Frontal cortex (tissue), 4 donors: ENCODE measurements around the gene APBA2. TPM values are rescaled to one million over a fixed set of nuclear protein-coding genes. Genes with fewer than 3 reads are reported as not detected.
"Not testable (repeated sequence)": the region's sequence is repeated elsewhere in the genome, so short reads cannot be mapped to it uniquely, and the experiment has no call there.

Experiments
- DNase-seq, 2 donors: peaks; one replicate each; pipeline ENCODE4 v3.0.0; 2012; ENCODE audit warnings: low spot score in 2 of 2
- FAIRE-seq: peaks from 2 replicates; lab custom pipeline; 2012; peaks lifted over from hg19 to GRCh38; lab: Jason Lieb, UNC
- total RNA-seq: library from RNA; depleted of rRNA; stranded (reverse); fragments of >200 nt; gene quantifications from one replicate; pipeline ENCODE4 v1.2.3, GENCODE V29; 2014
- donor health status: control.
- donor health status: control.
- donor health status: control.

Gene APBA2
- total RNA-seq, 1 donor from 2014 or later: 117 TPM

DNA sequence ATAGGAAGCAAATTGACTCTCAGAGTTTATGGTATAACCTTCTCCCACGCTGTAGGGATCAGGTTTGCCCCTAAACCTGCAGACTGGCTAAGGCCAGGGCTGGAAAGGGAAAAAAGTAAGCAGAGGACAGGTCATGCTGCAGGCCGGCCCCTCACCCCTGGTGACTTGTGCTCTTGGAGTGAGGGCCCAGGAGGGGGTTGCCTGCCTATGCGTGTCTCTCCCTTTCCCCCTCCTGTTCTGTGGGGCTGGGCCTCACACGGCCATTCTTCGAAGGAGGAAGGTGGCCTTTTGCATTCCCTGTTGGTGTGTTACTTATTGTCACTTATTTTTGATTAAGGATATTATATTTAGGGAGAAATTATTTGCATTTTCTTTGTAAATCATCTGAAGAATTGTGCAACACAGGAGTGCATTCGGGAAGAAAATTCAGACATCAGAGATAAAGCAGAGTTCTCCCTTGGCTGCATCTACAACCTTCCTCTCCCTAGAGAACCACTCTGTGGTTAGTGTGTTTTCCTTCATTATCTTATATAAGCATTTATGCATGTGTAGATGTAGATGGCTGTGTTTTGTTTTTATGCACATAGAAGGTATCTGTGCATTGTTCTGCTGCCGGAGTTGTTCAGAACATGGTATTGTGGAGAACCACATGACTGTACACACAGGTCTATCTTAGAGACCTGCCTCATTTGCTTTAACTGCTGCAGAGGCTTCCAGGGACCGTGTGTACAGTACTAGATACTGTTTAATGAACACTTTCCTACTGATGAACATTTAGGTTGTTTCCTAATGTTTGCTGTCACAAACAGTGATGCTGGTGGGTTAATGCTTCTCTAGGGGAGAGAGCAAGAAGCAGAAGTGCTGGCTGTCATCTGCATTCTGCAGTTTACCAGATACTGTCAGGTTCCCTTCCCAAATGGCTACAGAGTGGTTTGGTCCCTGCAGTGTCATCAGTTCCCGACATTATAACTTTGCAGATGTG, 133.5 kb downstream of the APBA2 start:
- DNase-seq: no peak
- no peak for FAIRE-seq

GRCh38 chr15:29021857-29022256, 136.1 kb downstream of the APBA2 start:
- FAIRE-seq (no peak), DNase-seq (no peak)

GRCh38 chr15:29024662-29025061, 138.9 kb downstream of the APBA2 start:
- no peak for FAIRE-seq
- no peak for DNase-seq

GRCh38 chr15:29025411-29025810, 139.6 kb downstream of the APBA2 start:
- not testable (repeated sequence) for FAIRE-seq, DNase-seq

GRCh38 chr15:29028158-29028557, 142.4 kb downstream of the APBA2 start:
- not testable (repeated sequence) for FAIRE-seq, DNase-seq

GRCh38 chr15:29029651-29030195, 143.9 kb downstream of the APBA2 start:
- no peak for FAIRE-seq
- no peak for DNase-seq

DNA sequence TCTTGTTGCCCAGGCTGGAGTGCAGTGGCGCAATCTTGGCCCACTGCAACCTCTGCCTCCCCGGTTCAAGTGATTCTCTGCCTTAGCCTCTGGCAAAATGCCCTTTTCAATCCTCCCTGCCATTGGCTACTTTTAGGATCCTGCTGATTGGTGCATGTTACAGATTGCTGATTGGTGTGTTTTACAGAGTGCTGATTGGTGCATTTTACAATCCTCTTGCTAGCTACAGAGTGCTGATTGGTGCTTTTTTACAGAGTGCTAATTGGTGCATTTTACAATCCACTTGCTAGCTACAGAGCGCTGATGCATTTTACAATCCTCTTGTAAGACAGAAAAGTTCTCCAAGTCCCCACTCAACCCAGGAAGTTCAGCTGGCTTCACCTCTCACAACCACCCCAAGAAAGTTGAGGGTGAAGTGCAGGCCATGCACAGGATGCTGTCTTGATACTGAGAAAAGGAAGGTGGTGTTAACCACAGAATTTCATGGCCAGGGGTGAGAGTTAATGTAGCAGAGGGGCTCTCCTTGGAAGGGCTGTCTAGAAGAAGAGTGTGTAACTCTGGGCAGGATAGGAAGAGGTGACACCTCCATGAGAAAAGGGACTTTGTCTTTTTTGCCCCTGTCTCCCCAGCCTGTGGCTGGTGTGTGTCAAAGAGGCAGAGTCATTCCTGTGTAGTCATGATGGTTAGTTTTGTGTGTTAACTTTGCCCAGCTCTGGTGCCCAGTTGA, 145.9 kb downstream of the APBA2 start:
- FAIRE-seq (no peak), DNase-seq (no peak)

GRCh38 chr15:29032229-29032625, 146.5 kb downstream of the APBA2 start:
- DNase-seq (no peak), FAIRE-seq (no peak)

DNA sequence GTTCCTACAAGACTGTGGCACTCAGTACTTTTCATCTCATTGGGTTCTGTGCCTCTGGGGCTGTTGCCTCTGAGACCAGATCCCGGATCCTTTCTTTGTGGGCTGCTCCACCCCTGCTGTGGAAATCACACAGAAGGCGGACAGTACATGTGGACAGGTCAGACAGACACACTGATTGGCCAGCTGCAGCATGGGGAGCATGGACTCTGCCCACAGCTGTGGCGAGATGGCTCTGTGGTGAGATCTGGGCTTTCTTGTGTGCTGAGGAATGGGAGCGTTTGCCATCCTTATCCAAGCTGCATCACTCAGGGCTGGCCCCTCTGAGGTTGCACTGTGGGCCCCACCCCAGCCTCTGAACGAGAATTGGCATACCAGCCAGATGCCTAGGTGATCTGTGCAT, 147.0 kb downstream of the APBA2 start:
- FAIRE-seq: no peak
- DNase-seq: no peak

- DNase-seq: no peak
- no peak for FAIRE-seq
These were observed 148.4 kb downstream of the APBA2 start for GRCh38 chr15:29034151-29034550.

DNA sequence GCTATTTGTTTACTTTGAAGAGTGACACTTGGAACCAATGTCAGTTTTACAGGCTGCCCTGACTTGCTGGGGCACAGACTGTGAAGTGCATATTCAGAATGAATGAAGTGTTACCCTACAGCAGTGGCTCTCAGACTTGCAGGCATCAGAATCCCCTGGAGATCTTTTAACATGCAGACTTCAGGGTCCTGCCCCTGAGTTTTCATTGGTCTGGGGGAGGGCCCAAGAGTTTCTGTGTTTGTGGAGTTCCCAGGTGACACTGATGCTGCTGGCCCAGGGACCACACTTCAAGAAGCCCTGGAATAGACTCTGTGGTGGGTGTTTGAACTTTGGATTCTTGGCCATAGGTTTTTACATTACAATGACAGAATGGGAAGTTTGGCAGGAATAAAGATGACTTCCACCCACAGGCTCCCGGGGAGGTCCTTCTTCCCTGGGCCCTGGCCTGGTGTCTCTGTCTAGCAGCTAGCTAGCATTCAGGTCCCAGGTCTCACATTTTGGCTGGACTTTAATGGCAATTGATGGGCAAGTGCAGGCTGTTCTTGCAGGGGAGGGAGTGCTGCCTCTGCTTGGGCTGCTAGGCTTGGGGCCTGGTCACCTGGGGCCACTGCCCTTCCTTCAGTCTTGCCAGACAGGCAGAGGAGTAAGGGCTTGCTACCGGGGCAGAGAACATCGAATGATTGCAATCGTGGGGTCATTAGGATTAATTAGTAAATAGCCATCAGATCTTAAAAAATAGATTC, 149.0 kb downstream of the APBA2 start:
- DNase-seq (no peak), FAIRE-seq (no peak)

- no peak for DNase-seq
- FAIRE-seq: no peak
These were observed 149.8 kb downstream of the APBA2 start for GRCh38 chr15:29035336-29036285.

DNA sequence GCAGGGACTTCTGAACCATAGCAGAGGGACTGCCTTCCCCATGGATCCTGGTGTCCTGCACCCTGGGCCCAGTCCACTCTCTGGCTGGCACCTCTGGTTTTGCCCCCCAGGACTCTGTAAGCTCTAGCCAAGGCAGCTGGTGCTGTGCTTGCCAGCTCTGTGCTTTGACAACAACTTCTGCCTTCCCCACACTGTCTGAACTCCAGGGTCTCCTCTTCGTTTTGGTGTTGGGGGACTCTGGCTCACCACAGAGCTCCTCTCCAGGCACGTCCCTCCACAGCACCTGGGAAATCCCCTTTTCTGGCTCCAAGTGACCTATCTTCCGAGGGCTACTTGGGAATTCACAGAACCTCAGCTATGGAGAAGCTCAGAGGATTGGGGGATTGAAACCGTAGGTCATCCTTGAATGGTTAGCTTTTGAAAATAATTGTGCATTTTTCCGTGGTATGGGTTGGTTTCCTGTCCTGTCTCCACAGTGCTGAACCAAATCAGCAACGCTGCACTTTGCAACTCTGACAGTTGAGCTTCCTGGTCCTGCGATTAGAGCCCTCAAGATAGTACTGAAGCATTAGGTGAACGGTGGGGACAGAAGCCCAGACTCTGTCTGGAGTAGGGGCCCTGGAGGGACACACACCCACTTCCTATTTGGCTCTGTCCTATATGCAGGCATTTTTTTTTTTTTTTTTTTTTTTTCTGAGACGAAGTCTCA, 152.4 kb downstream of the APBA2 start:
- DNase-seq (no peak), FAIRE-seq (no peak)

- FAIRE-seq: no peak
These were observed 153.9 kb downstream of the APBA2 start for GRCh38 chr15:29039466-29040369.

DNA sequence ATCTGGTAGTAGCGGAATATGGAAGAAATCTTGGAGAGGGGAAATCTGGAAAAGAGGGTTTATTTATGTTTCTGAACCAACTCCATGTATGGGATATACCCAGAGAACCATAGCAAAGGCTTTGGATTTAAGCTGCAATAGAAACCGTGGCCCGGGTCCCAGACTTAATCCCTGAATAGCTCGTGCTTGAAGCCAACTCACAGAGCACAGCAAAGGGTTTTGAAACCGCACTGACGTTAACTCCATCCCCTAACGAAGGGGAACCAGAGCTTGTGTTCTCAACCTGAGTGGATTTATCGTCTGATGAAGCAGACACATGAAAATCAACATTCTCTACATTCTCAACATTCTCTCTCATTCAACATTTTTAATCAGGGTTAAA, 154.6 kb downstream of the APBA2 start:
- DNase-seq (no peak), FAIRE-seq (no peak)

More at GRCh38 chr15:29039466-29040369, 153.9 kb downstream of the APBA2 start:
- no peak for DNase-seq

DNA sequence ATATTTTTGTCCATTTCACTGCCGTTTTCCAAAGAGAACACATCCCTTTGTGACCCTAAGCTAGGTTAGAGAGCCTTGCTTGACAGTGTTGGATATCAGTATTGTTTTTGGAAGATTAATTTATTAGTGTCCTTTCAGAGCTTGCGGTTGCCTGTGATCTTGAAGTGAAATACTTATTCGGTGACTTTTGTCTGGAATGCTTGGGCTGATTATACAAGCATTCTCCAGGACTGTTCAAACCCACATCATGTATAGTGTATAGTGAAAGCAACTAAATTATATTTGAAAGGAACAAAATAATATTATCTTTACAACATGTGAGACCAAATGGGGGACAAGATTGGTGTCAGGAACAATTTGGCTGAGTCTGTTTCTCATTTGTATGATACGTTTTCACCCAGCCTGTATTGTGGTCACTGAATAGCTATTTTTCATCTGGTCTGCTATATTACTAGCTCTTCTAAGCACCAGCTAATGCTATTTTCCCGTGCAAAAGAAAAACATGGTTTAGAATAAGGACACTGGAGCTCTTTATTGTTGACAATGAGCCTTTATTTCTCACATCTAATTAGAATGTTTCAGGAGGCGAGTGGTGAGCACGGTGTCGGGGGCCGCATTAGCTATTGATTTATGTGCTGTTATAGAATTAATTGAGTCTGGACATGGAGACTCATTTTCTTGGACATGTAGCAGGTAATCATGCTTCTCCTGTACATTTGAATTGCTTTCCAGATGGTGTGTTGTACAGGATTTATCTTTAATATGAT, 158.1 kb downstream of the APBA2 start:
- DNase-seq (peak in 1 of 2 donors; percentile 48), FAIRE-seq (no peak)
